Chondrocyte (in vitro differentiated cells): Measurements from ENCODE around the gene SYMPK. TPM values are rescaled to one million over a fixed set of nuclear protein-coding genes. Genes with fewer than 3 reads are reported as not detected.

Experiments
- DNase-seq: peaks from one replicate; pipeline ENCODE4 v3.0.0; 2021; ENCODE audit warnings: mixed read lengths, low spot score
- H3K27ac Mint-ChIP-seq: one replicate; pipeline ENCODE4 v1.8.0; 2021; ENCODE audit warnings: mild to moderate bottlenecking, moderate library complexity, mixed read lengths; ENCODE audit not compliant: unreplicated experiment
- H3K27me3 Mint-ChIP-seq: 2 replicates; pipeline ENCODE4 v1.8.0; 2021; ENCODE audit warnings: low read depth, mixed read lengths
- H3K36me3 Mint-ChIP-seq: 2 replicates; pipeline ENCODE4 v1.8.0; 2021; ENCODE audit warnings: low read depth, mixed read lengths
- H3K4me1 Mint-ChIP-seq: 2 replicates; pipeline ENCODE4 v1.8.0; 2021; ENCODE audit warnings: low read depth, mild to moderate bottlenecking, mixed read lengths
- H3K4me3 Mint-ChIP-seq: one replicate; pipeline ENCODE4 v1.8.0; 2021; ENCODE audit warnings: mild to moderate bottlenecking, moderate library complexity, mixed read lengths; ENCODE audit not compliant: unreplicated experiment
- H3K9me3 Mint-ChIP-seq: 2 replicates; pipeline ENCODE4 v1.8.0; 2021; ENCODE audit warnings: low read depth, mixed read lengths
- CTCF ChIP-seq: fragments of 200-600 bp; sonication (generic); IDR thresholded peaks from 2 replicates; pipeline ENCODE4 v1.5.0; 2021; ENCODE audit warnings: antibody characterized with exemption, mild to moderate bottlenecking, moderate library complexity
- total RNA-seq: library from RNA; stranded (reverse); gene quantifications from 3 replicates; pipeline ENCODE4 v1.2.1, GENCODE V29; 2021

The SYMPK gene
- total RNA-seq, 1 donor from 2014 or later = 56.5 TPM

- Mint-ChIP-seq H3K9me3 (no peaks in the 10 kb centered on the region), H3K27ac (no peak overlapping the region), H3K36me3 (peaks cover 49% of the 10 kb centered on the region), H3K27me3 (no peaks in the 10 kb centered on the region), H3K4me3 (no peak overlapping the region), H3K4me1 (peaks cover 4% of the 10 kb centered on the region)
- no peak for DNase-seq
- TF ChIP-seq CTCF = no peak
Observed at GRCh38 chr19:45834970-45835369, 28.0 kb downstream of the SYMPK start.

GRCh38 chr19:45828945-45829344 is 34.0 kb downstream of the SYMPK start:
- no peaks in the 10 kb centered on the region for H3K9me3 Mint-ChIP-seq
- H3K36me3 Mint-ChIP-seq = peaks cover 47% of the 10 kb centered on the region
- DNase-seq = no peak
- no peak for TF ChIP-seq CTCF
- no peak overlapping the region for H3K4me3 Mint-ChIP-seq
- H3K27me3 Mint-ChIP-seq = no peaks in the 10 kb centered on the region
- peaks cover 19% of the 10 kb centered on the region for H3K4me1 Mint-ChIP-seq
- H3K27ac Mint-ChIP-seq = no peak overlapping the region

GRCh38 chr19:45828523-45828922 is 34.4 kb downstream of the SYMPK start:
- peaks cover 19% of the 10 kb centered on the region for H3K4me1 Mint-ChIP-seq
- no peak overlapping the region for H3K27ac Mint-ChIP-seq
- H3K36me3 Mint-ChIP-seq = peaks cover 47% of the 10 kb centered on the region

GRCh38 chr19:45827459-45828093 is 35.4 kb downstream of the SYMPK start:
- Mint-ChIP-seq H3K4me1 (peaks cover 19% of the 10 kb centered on the region), H3K27me3 (no peaks in the 10 kb centered on the region), H3K27ac (no peak overlapping the region), H3K9me3 (no peaks in the 10 kb centered on the region), H3K36me3 (peaks cover 50% of the 10 kb centered on the region), H3K4me3 (no peak overlapping the region)
- no peak for DNase-seq
- TF ChIP-seq CTCF = no peak

More at GRCh38 chr19:45828523-45828922, 34.4 kb downstream of the SYMPK start:
- H3K4me3 Mint-ChIP-seq = no peak overlapping the region
- no peaks in the 10 kb centered on the region for H3K27me3 Mint-ChIP-seq
- TF ChIP-seq CTCF = no peak
- no peaks in the 10 kb centered on the region for H3K9me3 Mint-ChIP-seq
- DNase-seq = no peak

GRCh38 chr19:45826934-45827333 is 36.0 kb downstream of the SYMPK start:
- Mint-ChIP-seq H3K9me3 (no peaks in the 10 kb centered on the region), H3K27me3 (no peaks in the 10 kb centered on the region), H3K4me1 (peaks cover 19% of the 10 kb centered on the region), H3K4me3 (no peak overlapping the region), H3K27ac (peak overlapping the region; percentile 47), H3K36me3 (peaks cover 45% of the 10 kb centered on the region)
- no peak for TF ChIP-seq CTCF
- DNase-seq = peak; percentile 87
